GM19455 (cell line): ENCODE measurements around the gene OR10A6.

ENCODE experiments used
- ATAC-seq: cut with Tn5 transposase; IDR thresholded peaks from one replicate; pipeline ENCODE4 v1.9.1; 2021; ENCODE audit not compliant: unreplicated experiment

The OR10A6 gene, protein sequence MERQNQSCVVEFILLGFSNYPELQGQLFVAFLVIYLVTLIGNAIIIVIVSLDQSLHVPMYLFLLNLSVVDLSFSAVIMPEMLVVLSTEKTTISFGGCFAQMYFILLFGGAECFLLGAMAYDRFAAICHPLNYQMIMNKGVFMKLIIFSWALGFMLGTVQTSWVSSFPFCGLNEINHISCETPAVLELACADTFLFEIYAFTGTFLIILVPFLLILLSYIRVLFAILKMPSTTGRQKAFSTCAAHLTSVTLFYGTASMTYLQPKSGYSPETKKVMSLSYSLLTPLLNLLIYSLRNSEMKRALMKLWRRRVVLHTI

DNA sequence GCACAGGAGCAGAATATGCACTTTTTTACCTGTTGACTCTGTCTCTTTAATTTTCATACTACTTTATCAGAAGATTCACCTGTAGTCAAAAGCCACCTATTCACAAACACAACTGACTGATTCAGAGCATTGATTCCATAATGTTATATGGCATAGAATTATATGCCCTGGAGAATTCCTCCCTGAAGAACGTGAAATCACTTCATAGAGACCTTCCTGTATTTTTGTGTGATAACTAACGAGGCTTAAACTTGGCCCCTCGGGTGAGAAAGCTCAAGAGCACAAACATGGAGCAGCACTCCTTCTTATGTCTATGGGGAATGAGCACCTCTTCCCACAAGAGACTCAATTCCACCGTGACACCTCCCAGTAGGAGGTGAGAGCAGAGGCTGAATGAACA lies at the start of gene OR10A6:
Gene OR10A6 (minus strand): TSS at position 101 of the 400 bp plus-strand sequence. CDS start 2,606 bp downstream, outside the sequence.
- no peak for ATAC-seq

DNA sequence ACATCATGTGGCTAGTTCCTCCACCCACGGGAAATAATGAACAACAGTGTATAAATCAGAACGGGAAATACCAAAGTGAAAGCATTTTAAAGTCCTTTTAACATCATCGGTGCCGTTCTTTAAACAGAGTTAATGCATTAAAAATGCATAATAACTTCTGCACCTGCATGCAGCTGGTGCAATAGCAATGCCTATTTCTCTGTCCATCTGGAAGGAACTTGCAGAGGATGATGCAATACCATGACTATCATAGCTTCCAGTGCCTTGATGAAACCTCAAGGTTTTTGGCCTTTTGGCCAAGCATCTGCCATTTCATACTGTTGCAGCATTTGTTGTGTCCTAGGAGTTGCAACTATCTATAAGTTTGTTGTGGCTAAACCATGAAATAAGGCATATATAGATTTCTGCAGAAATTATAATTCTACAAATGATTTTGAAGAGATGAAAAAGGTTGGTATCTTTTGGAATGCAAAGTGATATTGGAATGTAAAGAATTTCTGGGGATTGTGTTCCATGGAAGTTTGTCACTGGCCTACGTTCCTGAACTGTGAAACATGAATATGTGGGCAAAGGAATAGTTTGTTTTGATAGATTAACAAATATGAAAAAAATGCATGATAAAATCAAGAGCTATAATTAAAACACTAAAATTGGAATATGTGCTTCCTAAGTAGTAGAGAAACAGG lies 46.3 kb upstream of the OR10A6 start:
- no peak for ATAC-seq

DNA sequence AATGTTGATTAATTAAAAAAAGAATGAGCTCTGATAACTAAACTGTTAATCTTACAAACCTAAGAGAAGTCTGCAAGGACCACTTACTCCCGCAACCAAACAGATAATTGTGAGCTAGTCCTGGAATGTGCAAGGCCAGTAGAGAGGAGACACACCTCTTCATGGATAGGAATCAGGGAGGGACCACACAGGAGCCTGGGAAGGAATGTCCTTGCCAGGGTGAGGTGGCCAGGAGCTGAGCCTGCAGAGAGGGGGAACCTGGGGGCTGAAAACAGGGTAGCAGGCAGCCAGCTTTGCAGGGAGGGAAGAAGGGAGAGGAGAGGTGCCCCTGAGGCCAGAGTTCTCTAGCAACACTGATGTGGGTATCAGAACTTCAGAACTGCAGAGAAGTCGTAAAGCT lies 43.6 kb upstream of the OR10A6 start:
- ATAC-seq = no peak

DNA sequence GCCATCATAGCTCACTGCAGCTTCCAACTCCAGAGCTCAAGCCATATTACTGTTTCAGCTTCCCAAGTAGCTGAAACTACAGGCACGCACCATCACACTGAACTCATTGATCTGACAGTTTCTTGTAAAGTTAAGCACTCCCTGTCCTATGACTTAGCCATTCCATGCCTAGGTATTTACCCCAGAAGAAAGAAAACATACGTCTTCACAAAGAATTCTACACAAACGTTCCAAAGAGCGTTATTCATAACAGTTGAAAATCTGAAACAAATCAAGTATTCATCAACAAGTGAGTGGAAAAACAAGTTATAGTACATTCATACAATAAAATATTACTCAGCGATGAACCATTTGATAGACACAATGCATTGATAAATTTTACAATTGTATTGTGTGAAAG lies 41.9 kb upstream of the OR10A6 start:
- no peak for ATAC-seq

DNA sequence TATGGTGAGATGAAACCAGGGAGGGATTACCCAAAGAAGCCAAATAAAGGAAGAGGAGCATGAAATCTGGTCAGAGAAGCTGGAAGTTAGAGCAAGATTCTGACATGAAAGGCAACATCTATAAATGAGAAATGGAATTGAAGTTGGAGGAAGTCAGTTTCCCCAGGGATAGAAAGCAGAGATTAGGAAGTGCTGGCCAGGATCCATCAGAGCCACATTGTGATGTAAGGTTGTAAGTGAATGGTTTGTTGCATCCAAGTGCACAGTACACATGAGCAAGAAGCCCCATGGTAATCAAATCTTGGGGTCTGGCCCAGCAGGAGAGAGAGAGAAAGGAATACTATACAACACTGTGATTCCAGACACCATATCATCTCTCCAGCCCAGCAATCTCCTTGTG lies 40.8 kb upstream of the OR10A6 start:
- ATAC-seq = no peak

DNA sequence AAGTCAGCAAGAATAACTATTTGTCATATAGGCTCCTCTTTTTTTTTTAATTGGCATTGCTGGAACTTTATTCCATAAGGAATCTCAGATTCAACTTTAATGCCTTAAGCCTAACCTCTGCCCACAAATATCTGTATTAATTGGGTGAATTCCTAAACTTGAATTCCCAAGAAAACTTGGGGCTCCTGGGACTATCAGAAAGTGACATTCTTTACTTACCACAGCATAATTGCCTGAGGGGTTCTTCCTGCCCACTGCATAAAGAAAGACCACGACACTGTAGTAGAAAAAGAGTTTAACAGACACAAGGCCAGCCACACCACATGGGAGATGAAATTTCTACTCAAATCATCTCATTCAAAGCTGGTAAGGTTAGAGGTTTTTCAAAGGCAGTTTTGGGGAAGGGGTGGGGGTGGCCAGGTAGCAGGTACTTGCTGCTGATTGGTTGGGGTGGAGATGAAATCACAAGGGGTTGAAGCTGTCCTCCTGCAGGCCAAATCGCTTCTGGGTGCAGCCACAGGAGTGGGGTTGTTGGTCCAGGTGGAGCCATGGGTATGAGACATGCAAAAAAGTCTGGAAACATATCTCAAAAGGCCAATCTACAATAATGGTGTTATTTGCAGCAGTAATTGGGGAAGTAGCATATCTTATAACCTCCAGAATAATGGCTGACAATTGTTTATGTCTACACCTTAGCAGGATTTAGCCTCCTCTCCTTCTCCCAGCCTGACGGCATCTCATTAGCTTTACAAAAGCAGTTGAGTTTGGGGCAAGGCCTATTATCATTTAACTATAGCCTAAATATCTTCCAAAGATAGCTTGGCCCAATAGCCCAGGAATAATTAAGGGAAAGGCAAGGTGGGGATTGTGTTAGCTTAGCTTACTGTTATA lies 38.9 kb upstream of the OR10A6 start:
- no peak for ATAC-seq

DNA sequence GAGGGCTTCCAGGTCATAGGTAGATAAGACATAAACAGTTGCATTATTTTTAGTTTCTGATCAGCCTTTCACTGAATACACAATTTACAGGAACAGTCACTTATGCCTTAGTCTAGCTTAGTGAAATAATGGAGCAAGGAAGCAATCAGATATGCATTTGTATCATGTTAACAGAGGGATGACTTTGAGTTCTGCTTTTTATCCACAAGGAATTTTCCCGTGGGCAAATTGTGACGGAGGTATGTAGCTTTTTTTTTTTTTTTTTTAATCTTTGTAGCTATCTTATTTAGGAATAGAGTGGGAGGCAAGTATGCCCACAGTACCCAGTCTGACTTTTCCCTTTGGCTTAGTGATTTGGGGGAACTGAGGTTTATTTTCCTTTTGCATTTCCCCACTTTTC lies 37.6 kb upstream of the OR10A6 start:
- ATAC-seq = no peak

DNA sequence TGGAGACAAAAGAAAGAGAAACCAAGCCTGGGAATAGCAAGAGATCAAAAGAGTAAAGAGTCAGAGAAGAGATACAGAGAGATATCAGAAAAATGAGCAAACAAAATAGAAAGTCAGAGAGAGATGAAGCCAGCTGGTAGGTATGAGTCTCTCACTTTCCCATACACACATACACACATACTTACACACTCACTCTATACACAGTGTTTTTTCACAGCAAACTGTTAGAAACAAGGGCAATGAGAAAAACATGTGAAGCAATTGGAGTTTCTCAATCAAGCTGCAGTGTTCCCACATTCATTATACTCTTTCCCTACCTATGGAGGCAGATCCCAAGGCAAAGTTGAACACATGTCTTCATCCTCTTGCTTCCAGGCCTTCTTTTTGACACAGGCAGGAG lies 36.8 kb upstream of the OR10A6 start:
- no peak for ATAC-seq

DNA sequence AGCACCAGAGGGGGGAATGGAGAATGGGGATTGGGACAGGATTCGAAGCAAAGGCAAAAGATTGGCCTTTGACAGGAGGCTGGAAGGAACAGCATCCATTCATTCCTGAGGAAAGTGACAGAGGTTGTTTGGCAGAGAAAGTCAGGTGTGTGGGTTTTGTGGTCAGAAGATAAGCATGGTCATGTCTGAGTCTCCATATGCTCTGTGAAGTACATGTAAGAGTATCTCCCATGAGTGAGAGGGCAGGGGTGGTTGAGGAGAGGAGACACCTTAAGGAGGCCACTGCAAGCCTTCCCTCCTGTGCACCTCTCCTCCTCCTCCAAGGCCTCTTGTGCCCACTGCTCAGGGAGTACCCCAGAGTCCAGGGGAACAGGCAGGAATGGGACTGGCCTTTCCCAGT lies 36.0 kb upstream of the OR10A6 start:
- no peak for ATAC-seq

DNA sequence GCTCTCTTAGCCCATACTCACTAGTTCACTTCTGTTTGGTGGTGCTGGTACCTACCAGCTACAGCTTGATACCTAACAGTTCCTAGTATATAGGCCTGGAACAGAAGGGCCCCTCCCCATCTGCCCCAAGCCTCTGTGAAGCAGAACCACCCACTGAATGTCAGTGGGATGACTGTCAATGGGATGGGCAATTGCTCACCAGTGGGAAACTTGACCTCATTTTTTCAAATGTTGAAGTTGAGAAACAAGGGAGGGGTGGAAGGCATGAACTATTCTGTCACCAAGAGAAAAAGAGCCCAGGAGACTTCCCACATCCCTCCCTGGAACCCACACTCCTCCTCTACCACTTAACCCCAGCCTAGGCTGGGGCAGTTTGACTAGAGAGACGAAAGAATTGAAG lies 34.3 kb upstream of the OR10A6 start, which contains the start of gene NLRP10:
Gene NLRP10 (minus strand): TSS at position 62 of the 400 bp plus-strand sequence. CDS start 1,952 bp downstream, outside the sequence.
- ATAC-seq = no peak

DNA sequence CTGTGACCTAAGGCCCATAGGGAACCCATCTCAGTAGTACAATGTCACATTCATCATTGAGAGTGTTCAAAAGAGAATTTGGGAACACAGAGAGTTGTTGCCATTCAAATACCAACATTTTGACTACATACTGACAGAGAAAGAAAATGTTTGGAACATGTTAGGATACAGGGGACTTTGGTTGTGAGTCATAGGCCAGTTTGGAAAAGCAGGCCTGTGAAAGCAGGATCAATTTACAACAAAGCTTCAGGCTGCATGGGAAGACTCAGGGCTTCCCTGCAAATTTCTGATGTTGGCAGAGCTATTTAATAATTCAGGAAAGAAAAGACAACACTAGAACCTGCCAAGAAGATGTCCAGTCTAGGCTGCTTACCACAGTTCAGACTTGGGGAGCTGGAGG lies 33.8 kb upstream of the OR10A6 start:
- ATAC-seq = no peak

DNA sequence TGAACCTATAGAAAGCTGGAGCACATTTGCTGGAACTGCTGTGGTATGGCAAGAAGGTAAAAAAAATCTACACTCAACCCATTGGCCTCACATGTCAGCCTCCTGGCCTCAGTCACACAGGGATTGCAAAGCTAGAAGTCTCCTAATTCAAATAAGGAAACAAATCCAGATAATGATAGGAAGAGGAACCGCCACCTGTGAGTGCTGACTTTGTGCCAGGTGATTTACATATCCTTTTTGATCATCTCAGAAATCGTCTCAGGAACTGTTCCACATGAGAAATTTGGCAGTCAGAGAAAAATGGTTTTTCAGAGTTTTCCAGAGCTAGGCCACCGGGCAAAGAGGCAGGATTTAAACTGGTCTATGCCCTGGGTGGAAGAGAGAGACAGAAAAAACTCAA lies 33.2 kb upstream of the OR10A6 start:
- ATAC-seq = no peak

DNA sequence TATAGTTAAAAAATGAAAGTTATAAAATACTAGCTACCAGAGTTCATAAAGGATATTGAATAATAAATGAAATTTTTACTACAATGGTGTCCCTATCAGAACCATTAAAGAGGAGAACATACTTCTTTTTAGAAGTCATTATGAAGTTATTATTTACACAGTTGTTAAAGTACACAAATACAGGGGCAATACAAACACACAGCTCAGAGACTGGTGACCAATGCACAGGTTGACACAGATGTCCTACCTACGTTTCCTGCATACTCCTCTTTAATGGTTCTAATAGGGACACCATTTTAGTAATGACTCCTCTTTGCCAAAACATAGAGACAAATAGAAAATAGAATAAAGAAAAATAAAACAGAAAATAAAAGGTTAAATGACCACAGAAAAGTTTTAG lies 24.1 kb upstream of the OR10A6 start:
- ATAC-seq = no peak

DNA sequence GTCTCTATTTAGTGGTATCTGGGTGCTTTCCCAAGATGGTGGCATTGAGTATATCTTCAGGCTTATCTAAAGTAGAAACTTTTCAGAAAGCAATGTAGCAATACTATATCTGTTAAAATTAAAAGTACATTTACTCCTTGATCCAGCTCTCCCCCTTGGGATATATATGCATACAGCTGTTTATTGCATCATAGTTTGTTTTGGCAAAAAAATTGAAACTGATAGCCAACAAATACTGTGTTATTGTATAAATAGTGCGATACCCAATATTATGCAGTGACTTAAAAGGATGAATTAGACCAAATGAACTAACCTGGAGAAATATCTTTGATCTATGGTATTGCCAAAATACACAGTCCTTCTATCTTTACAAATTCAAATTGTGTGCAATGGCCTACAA lies 18.9 kb upstream of the OR10A6 start:
- no peak for ATAC-seq

DNA sequence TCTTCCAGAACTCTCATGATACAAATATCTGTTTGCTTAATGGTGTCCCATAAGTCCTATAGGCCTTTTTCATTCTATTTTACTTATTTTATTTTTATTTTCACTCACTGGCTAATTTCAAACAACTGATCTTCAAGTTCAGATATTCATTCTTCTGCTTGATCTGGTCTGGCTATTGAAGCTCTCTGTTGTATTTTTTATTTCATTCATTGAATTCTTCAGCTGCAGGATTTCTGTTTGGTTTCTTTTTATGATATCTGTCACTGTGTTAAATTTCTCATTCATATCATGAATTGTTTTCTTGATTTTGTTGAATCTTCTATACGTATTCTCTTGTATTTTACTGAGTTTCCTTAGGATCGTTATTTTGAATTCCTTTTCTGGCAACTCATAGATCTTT lies 13.1 kb upstream of the OR10A6 start:
- no peak for ATAC-seq

DNA sequence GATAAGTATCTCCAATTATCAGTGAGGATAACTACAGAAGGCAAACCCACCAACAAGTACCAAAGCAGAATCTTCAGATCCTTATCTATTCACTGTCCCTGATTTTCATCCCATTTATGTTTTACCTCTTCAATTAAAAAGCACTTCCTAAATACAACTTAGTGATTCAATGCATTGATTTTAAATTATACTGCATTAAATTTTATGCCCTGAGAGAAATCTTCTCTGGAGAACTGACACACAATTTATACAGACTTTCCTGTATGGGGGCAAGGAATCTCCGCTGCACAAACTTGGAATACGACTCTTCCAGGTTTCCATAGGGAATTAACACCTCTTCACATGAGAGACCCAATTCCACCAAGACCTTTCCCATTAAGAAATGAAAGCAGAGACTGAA lies 10.5 kb upstream of the OR10A6 start, which contains the start of gene OR10A3:
Gene OR10A3 (minus strand): TSS at position 101 of the 400 bp plus-strand sequence. CDS start 2,188 bp downstream, outside the sequence.
- ATAC-seq = no peak

DNA sequence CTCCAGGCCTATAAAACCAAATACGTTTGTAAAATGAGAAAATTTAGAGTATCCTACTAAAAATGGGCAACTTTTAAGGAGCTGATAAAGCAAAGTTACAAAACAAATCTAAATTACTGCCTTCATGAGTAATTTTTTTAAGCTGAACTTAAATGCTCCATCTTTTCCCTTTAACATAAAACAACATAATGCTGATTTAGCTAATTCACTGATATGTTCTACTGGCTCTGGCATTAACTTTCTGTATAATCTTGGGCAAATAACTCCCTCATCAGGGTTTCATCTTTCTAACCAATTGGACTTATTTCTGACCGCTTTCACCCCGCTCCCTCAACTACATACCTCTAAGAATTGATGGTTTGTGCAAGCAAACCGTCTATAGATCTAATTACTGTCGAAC lies 10.1 kb upstream of the OR10A6 start:
- ATAC-seq = no peak

DNA sequence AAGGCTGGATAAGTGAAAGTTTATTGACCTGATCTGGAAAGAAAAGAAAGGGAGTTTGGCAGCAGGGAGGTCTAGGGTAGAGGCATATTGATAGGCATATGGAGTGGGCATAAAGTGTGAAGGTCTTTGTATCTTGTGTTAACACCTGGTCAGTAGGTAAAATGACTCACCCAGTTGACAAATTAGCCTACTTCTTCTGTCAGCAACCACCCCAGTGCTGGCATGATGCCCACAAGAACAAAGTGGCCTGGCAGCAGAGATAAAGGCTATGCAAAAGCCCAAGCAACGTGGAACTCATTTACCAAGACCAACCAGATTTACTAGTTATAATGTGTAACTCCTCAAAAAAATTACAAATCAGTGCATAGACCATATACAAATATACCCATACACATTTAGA lies 5.5 kb upstream of the OR10A6 start:
- ATAC-seq = no peak

DNA sequence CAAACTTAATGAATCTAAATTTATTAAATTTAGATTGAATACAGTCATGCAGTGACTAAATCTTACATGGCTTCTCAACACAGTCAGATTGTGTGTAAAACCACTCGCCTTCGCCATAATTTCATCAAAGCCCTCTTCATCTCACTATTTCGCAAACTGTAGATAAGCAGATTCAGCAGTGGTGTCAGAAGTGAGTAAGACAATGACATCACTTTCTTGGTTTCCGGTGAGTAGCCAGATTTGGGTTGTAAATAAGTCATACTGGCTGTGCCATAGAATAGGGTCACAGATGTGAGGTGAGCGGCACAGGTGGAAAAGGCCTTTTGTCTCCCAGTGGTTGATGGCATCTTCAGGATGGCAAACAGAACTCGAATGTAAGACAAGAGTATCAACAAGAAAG lies 3.4 kb downstream of the OR10A6 start:
- ATAC-seq = no peak

DNA sequence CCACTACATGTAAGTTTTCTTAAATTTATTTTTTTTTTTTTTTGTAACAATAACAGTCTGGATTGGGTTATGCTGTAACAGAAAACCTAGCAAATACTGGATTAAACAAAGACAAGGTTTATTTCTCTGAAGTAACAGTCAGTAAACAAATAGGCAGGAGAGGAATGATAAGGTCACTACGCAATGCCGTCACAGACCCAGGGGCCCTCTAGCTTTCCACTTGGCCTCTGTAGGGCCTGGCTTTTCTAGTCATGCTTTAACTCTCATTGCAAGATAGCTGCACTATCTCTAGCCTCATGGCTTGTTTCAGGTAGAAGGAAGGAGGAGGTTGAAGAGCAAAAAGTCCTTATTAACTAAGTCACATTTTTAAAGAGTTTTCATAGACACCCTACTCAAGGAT lies 6.5 kb downstream of the OR10A6 start:
- no peak for ATAC-seq

DNA sequence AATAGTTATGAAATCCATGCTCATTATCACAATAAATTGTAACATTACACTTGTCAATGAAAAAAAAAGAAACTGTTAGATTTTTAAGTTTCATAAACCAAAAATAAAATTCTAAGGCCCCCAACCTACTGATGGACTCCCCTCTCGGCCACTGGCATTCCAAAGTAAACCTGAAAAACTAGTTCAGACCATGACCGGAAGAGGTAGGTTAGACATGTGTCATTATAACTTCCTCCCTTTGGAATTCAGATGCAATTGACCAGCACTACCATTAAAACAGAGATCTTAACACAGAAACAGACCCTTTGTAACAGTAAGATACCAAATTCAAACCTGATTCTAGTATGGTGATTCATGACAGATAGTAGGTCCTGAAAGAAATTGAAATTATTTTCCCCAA lies 12.9 kb downstream of the OR10A6 start:
- ATAC-seq = no peak

DNA sequence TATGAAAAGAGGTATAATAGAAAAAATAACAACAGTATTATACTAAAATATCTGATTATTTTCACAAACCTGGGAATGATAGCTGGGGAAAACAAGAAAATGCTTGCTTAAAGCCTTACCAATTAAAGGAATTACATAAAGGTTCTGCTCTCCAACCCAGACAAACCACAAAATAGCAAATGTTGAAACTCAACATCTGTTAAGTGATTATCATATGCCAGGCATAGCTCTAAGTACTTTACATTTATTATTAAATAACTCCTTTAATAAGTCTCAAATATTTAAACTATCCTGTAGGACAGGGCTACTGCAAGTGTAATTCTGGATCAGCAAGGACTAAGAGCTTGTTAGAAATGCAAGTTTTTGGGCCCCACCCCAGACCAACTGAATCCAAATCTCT lies 20.1 kb downstream of the OR10A6 start:
- no peak for ATAC-seq
